ENCODE data around the gene MXRA8.

The MXRA8 gene

DNA sequence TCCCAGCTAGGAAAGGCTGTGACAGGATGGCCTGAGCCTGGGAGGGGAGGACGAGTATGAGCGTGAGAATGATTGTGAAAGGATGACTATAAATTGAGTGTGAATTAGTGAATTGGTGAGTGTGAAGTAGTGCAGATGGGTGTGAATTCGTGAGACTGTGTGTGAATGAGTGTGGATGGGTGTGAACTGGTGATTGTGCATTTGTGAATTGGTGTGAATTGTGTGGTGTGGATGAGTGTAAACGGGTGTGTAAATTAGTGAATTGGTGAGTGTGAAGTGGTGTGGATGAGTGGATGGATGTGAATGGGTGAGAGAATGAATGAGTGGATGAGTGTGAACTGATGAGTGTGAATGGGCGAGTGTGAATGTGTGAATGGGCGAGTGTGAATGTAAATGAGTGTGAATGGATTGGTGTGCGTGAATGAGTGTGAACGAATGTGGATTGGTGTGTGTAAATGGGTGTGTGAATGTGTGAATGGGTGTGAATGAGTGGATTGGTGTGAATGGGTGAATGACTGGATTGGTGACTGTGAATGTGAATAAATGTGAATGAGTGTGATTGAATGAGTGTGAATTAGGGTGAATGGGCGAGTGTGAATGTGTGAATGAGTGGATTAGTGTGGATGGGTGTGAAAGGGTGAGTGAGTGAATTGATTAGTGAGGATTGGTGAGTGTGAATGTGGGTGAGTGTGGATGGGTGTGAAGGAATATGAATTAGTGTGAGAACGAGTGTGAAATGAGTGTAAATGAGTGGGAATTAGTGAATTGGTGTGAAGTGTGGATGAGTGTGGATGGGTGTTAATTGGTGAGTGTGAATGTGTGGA, 7.7 kb upstream of the MXRA8 start:
- DNase-seq = no peak

DNA sequence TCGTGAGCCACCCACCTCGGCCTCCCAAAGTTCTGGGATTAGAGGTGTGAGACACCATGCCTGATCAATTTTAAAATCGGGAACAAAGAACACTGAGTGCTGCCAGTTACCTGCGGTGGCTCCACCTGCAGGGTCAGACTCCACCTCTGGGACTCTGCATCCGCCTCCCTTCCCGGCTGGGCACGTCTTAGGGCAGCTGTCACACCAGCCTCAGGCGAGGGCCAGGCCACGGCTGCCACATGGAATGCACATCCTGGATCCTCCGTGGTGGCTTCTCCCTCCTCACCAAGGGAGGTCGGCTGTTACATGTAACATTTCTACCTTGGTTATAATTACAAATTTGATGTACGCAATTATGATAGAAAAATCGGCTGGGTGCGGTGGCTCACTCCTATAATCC, 5.9 kb upstream of the MXRA8 start:
- DNase-seq = no peak

DNA sequence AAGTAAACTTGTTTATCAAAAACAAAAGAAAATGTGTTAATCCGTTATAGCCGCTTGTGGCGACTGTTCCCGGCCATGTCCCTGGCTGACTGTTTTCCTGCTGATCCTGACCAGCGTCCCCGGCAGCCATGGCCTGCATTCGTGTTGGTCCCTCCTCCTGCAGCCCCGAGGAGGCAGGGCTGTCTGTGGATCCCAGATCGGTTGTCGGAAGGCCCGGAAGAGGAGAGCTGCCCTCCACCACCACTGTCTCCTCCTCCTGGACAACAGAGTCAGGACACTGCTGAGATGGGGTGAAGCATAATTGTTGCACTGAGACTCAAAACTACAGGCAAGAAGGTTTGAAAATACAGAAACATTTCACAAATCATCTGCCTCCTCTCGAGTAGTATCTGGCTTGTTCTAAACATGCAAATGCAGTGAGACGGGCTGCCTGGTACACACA, 3.6 kb upstream of the MXRA8 start:
- no peak for DNase-seq

DNA sequence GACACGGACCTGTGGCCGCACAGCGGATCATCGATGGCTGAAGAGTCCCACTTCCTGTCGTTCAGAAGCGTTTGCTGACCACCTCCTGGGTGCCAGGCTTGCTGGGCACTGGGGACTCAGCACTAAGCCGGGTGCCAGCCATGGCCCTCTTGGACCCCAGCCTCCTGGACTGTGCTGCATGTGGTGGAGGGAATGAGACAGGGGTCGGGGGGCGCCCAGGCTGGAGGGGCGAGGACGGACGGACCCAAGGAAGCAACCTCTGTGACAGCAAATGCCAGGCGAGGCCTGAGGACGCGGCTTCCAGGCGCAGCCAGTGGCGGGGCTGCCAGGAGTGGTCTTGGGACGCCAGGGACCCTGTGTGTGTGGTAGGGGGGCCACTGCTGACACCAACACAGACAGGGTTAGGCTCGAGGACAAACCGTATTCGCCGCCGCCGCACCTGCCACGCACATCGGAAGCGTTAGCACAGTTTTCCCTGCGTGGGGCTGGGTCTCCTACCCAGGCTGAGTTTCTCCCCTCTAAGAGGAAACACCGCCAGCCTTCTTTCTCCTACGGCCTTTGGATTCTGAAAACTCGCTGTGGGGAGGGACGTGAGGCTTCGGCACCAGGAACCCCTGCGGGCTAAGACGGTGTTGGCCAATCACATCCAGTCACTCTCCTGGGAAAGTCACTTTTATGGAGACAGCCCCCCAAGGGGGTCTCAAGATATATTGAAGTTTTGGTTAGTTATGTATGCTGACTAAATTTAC, 3.1 kb upstream of the MXRA8 start:
- no peak for DNase-seq

DNA sequence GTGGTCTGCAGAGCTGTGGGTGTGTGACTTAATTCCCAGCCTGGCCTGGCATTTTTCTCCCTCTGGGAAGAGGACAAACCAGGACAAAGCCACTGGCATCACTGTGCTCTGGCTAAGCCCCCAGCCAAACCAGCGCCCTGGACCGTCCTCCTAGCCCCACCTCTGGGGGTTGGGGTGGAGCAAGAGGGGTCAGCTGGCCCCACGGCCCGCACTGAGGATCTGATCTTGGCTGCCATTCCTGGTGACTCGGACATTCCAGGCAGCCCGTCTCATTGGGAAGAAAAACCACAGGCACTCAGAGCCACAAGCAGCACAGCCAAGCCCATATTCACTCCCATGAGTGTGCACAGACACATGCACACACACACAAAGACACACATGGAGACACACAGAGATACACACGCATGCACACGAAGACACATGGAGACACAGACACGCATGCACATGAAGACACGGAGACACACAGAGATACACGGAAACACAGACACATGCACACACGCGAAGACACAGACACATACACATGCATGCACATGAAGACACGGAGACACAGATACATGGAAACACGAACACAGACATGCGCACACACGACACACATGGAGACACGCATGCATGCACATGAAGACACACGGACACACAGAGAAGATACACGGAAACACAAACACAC, 2.3 kb upstream of the MXRA8 start:
- DNase-seq = no peak

DNA sequence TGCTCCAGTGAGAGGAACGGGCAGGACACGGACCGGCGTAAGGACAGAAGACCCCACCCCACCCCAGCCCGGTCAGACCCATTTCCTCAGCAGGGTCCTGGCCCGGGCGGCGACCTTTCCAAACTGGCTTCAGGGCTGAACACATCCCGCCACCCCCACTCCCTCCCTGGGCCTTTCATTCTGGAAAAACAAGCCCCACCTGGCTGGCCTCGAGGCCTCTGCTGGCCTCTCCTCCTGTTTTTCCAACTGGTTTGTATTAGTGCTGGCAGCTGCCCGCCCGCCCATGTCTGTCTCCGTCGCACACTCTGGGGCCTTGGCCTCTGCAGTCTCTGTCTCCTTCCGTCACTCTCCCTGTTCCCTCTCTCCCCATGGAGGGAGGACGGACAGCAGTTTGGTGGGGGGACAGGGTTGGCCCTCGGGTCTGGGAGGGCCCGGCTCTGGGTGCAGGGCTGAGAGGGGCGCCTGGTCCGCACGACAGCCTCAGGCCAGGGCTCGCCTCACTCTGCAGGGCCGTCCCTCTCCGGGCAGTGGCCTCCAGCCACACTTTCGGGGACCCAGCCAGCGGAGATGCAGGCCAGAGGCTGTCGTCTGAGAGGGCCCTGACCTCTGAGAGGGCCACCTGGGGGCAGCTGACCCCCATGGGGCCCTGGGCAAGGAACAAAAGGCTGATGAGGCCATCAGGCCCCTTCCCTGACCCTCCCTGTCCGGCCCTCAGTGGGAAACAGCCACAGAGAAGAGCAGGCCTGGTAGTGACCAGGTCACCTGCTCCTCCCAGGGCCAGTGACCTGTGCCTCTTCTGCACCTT, 1.5 kb upstream of the MXRA8 start:
- no peak for DNase-seq

DNA sequence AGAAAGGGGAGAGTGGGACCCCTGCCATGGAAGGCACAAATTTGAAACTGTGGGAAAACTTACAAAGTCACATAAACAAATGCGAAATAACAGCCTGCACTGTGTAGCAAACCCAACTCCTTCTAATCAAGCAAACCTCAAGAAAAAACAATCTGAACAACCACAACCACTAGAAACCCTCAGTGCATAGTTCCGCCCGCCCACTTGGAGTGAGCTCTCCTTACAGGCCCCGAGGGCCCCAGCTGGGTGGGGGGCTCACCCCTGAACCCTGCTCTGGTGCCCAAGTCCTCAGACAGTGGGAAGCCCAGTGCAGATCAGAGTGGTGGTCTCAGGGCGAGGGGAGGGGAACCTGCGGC, 931 bp upstream of the MXRA8 start:
- DNase-seq = no peak

DNA sequence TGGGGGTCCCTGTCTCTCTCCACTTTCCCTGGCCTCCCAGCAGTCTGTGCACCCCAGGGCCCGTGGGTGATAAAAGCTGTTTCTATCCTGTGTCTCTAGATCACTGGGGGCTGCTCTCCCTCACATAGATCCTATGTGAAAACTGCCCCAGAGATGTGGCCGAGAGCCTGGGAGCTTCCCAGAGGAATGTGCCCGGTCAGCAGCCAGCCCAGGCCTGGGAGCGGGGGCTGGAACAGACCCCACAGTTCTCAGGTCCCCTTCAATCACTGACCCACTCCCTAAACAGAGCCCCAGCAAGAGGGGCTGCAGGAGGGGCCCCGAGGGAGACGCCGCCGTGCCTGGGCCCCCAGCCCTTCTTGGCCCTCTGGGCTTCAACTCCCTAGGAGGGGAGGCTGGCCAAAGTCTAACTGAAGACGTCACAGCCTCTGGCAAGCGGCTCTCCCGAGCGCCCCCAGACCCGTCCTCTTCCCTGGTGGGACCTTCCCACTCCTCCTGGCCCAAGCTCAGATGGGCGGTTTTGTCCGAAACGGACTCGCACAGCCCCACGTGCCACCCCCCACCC, 403 bp downstream of the MXRA8 start:
- DNase-seq = no peak

DNA sequence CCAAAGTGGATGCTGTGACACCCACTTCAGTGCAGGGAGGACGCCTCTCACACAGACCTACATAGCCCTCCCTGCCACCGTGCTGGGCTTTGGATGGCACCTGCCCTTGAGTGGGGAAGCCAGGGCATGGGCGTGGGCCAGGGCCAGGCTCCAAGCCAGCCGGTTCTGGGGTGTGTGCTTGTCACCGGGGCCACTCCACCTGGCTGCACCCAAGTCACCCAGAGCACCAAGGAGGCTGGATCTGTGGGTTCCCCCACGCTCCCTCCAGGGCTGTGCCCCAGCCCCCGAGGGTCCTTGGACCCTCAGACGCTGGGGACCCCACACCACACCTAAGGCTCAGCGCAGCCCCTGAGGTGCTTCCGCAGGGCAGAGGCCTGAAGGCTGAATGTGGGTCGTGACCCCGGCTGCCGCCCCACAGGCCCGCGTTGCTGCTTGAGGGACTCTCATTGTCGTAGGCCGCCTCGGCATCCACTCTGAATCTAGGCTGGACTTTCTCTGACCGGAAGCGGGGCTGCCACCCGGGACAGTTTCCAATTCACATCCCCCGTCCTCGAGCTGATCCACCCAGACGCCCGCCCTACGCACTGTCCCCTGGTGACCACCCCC, 1.5 kb downstream of the MXRA8 start:
- DNase-seq = no peak

DNA sequence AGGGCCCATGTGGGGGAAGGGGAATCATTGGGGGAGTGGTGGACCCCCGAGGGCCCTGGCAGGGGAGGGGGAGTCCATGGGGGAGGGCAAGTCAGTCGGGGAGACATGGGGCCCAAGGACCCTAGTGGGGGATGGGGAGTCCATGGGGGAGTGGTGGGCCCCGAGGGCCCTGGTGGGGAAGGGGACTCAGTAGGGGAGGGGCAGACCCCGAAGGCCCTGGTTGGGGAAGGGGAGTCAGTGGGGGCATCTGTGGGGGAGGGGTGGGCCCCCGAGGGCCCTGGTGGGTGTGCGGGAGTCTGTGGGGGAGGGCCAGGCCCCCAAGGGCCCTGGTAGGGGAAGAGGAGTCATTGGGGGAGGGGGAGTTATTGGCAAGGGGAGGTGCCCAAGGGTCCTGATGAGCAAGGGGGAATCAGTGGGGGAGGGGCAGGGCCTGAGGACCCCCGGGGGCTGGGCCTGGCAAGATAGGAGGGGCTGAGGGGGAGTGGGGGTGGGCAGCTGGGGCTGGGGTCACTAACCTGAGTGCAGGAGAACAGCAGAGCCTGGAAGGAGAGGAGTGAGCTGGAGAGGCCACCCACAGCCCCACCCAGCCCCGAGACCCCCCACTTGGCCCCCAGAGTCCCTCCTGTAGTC, 2.1 kb downstream of the MXRA8 start:
- DNase-seq = no peak

DNA sequence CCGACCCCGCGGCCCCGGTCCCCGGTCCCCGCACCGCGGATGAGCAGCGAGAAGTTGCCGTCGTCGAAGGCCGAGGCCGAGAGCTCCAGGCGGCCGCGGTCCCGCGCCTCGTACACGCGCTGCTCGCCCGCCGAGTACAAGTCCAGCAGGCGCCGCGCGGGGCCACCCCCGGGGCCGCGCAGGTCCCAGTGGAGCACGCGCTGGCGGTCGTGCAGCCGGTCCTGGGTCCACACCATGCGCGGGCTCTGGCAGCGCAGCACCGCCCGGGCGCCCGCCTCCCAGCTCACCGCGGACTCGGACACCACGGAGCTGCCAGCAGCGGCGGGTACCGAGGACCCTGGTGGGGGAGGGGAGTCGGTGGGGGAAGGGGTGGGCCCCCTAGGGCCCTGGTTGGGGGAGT, 2.9 kb downstream of the MXRA8 start:
- DNase-seq = no peak

DNA sequence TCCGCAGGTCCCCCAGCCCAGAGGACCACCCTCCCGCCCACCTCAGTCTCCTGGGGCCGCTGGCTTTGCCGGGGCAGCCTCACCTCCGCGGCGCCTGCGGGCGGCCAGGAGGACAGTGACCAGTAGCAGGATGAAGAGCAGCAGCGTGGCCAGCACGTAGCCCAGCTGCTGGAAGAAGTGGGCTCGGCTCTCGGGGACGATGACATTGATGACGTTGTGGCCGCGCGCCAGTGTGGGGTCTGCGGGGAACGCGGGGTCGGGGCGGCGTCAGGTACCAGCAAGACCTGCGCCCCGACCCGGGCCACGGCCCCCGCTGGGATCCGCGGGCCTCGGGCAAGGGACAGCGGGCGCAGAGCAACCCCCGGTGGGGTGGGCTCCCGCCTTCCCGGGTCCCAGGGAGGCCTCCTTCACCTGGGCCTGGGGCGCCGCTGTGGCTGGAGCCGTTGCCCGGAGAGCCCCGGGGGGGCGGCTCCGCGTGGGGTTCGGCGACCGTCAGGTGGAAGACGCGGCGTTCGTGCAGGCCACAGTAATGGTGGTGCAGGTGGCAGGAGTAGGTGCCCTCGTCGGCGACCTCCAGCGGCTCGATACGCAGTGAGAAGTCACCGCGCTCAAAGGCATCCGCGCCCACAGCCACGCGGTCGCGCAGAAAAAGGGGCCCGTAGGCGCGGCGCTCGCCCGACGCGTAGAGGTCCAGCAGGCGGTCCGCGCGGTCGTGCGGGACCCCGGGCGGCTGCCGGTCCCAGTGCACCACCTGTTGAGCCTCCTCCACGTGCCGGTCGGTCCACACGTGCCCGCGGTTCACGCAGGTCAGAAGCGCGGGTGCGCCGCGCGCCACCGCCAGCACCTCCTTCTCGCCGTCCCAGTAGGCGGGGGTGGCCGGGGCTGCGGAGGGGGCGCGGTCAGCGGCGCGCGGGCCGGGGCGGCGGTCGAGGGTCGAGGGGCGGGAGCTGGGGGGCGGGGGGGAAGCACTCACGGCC, 3.8 kb downstream of the MXRA8 start:
- DNase-seq = no peak

DNA sequence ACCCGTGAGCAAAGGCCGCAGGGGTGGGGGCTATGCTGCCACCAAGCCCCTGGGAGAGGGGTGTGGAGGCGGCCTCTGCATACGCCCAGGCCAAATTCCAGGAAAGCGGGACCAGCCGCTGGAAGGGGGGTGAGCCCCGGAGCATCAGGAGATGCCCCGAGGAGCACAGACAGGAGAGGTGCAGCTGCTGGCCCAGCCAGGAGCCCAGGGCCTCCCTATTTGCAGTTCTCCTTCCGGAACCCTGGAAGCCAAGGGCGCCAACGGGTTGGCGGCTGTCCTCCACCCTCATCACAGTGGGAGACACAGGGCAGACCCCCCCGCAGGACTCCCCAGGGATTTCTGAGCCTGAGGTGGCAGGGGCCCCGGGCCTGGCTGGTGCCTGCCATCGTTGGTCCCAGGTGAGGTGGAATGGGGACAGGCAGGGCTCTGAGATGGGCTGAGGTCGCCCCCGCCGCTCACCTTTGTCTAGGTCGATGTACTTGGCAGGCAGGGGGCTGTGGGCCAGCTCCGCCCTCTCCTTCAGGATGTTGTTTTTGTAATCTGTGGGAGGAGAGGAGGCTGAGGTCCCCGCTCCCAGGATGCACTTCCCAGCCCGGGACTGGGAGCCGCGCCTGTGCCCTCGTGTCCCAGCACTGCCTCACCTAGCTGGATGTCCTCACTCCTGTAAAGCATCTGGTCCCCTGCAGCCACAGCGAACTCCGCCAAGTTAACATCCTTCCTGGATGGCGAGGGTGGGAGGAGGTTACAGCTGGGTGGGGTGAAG, 4.8 kb downstream of the MXRA8 start:
- peak; percentile 29 for DNase-seq

DNA sequence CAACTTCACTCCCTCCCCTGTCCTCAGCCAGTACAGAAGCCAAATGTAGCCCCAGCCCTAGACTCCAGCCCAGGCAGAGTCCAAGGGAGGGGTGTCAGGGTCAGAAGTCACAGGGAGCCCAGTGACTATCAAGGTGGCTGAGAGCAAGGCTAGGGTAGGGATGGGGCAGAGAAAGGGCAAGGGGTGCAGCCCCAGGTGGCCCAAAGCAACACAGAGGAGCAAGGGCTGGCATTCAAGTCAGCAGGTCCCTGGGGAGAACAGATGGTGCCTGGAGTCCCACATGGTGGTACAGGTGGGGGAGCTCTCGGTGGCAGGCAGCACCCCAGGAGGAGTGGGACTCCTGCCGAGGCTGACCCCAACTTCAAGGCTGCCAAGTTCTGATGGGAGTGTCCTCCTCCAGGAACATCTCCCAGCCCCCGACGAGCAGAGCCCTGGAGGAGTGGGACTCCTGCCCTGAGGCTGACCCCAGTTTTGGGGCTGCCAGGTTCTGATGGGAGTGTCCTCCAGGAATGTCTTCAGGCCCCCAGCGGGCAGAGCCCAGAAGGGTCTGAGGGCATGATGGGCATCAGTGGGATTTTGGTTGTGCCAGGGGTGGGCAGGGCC, 5.5 kb downstream of the MXRA8 start:
- no peak for DNase-seq

DNA sequence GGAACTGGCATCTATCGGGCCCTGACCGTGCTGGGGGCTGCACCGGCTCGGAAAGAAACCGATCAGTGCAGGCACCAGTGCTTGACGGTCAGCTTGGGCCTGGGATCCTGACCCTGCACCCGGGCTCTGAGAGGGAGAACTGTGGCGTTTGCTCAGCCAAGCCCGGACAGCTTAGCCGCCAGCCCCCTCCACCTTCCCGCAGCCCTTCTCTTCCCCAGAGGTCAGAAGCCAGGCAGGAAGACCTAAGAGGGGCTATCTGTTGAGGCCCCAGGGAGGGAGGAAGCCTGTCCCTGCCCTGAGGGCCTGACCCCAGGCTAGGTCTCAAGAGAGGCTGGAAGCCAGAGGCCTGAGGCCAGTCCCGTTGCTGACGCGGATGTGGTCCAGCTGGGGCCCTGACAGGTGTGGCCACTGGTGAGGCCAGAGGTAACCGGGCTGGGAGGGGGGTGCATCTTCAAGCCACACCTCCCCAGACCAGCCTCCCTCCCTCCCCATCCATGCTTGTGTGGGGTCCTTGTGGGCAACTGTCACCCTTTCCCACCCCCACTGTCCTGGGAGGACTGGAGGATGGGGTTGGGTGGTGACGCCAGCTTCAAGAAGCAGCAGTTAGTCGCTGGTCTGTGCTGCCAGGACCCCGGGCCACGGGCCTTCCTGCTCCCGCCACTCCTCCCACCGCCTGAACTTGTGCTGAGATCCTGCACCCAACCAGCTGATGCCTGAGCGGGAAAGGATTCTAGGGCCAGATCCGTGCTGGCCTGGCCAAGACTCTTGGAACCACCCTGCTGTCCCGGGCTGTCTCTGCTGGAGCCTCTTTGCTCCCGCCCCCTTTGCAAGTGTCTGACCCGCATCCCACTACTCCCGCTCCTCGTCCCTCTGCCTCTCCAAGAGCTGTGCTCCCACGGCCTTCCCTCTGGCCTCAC, 6.6 kb downstream of the MXRA8 start:
- no peak for DNase-seq

DNA sequence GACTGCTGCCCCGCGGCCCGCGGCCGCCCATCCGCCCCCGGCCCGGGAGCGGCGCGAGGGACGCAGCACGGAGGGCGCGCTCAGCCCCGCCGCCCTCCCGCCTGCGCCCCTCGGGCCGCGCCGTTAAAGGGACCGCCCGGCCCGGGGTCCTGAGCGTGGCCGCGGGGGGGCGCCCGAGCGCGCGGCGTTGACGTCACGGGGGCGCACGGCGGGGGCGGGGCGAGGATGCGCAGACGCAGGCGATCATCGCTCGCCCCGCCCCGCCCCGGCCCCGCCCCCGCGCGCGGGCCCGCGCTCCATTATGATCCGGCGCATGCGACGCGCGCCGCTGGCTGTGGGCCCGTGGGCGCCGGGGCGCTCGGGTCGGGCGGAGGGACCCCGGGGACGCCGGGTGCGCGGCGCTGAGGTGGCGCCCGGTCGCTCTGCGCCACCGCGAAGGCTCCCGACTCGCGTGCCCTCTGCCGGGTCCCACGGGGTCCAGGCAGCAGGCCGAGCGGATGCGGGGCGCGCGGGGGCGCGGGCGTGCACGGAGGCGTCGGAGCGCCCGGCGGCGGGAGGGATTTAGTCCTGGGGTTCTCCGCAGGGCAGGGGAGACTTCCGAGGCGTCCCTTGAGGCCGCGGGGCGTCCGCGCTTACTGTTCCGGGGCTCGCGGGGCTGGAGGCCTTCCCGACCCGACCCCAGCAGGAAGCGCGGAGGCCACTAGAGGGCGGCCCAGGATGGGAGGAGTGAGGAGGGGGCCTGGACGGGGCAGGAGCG, 8.9 kb downstream of the MXRA8 start, which contains the start of gene DVL1:
TSS of gene DVL1 (minus strand) at position 163 of the 757 bp plus-strand sequence. CDS start 353 bp downstream, outside the sequence.
- DNase-seq = peak; percentile 51
